Hematopoietic multipotent progenitor cell (in vitro differentiated cells): Measurements from ENCODE around the gene TEDC2. TPM values are rescaled to one million over a fixed set of nuclear protein-coding genes. Genes with fewer than 3 reads are reported as not detected.
"Not testable (repeated sequence)": the region's sequence is repeated elsewhere in the genome, so short reads cannot be mapped to it uniquely, and the experiment has no call there.

Experiments
- DNase-seq, 3 donors: peaks; one replicate each; pipeline ENCODE4 v3.0.0-alpha.2; 2011 to 2015; ENCODE audit warnings: low read depth in 2 of 3, low spot score in 2 of 3
- total RNA-seq: library from RNA; depleted of rRNA; stranded (reverse); fragments of >200 nt; gene quantifications from one replicate; pipeline ENCODE4 v1.2.3, GENCODE V29; 2012

TEDC2 gene, protein sequence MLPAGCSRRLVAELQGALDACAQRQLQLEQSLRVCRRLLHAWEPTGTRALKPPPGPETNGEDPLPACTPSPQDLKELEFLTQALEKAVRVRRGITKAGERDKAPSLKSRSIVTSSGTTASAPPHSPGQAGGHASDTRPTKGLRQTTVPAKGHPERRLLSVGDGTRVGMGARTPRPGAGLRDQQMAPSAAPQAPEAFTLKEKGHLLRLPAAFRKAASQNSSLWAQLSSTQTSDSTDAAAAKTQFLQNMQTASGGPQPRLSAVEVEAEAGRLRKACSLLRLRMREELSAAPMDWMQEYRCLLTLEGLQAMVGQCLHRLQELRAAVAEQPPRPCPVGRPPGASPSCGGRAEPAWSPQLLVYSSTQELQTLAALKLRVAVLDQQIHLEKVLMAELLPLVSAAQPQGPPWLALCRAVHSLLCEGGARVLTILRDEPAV
- total RNA-seq: 6.2 TPM

DNA sequence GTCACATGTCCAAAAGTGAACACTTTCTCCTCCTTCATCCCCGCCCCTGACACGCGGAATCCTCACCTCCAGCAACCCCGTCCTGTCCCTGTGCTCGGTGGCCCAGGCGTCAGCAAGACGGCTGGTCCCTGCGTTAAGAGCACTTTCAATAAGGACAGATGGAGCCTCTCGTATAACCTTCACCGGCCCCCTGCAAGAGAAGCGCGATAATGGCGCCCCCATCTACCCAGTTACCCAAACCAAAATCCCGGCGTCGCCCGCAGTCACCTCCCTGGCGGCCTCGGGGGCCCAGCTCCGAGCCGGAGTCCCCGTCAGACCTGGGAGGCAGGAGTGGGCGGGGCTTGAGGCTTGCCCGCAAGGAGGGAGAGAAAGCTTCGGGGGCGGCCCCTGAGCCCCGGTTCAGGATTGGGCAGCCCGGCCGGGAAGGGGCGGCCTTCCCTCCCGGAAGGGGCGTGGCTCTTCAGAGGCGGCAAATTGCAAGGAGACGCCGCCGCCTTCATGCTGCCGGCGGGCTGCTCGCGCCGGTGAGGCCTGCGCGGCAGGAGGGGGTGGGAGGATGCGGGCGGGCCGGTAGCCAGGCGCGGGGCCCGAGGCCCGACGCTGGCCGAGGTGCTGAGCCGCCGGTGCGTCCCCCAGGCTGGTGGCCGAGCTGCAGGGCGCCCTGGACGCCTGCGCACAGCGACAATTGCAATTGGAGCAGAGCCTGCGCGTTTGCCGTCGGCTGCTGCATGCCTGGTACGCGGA is at the start of gene TEDC2:
Gene TEDC2, plus strand, starts transcription at position 463 of the 744 bp plus-strand sequence. Its CDS starts 36 bp downstream, at position 499.
- DNase-seq: peak; percentile 80 to 97 (median 96)

- no peak for DNase-seq
Observed at GRCh38 chr16:2415085-2415484, 44.8 kb upstream of the TEDC2 start.

DNA sequence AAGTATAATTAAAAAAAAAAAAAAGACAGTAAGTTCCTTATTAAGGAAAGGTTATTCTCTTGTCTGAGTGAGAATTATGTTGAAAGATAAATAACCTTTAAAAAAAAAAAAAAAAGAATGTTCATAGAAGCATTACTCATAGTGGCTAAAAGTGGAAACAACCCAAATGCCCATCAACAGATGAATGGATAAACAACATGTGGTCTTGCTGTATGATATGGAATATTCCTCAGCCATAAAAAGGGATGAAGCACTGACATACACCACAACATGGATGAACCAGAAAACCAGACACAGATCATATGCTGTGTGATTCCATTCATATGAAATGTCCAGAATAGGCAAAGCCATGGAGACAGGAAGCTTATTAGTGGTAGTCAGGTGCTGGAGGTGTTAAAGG is 39.9 kb upstream of the TEDC2 start:
- DNase-seq: no peak

- DNase-seq: no peak
Observed at GRCh38 chr16:2422123-2422867, 37.6 kb upstream of the TEDC2 start.

DNA sequence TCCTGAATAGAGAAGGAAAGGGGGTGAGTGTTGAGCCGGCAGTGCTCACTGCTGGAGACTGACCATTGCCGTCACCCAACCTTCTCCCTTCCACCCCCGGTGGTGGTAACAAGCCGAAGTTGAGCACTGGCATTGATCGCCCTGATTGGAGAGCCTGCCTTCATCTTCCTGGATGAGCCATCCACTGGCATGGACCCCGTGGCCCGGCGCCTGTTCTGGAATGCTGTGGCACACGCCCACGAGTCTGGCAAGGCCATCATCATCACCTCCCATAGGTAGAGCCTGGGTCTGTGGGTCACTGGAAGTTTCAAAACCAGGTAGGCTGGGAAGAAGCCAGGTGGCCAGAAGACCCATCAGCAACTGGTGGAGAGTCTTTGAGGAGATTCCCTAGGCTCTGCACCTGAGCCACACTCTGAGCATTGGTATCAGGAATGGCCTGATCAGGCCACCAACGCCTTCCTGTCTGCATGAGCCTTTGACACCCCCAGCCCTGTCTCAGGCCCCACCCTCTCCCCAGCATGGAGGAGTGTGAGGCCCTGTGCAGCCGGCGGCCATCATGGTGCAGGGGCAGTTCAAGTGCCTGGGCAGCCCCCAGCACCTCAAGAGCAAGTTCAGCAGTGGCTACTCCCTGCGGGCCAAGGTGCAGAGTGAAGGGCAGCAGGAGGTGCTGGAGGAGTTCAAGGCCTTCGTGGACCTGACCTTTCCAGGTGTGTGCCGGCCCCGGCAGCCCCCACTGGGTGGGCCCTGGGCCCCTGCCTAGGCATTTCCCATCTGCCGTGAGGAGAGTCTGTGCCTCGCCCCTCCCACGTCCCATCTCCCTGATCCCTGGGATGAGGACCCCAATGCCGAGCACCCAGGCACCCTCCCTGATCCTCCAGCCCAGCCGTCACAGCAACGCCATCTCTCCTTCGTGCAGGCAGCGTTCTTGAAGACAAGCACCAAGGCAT is 35.6 kb upstream of the TEDC2 start:
- DNase-seq: no peak

DNA sequence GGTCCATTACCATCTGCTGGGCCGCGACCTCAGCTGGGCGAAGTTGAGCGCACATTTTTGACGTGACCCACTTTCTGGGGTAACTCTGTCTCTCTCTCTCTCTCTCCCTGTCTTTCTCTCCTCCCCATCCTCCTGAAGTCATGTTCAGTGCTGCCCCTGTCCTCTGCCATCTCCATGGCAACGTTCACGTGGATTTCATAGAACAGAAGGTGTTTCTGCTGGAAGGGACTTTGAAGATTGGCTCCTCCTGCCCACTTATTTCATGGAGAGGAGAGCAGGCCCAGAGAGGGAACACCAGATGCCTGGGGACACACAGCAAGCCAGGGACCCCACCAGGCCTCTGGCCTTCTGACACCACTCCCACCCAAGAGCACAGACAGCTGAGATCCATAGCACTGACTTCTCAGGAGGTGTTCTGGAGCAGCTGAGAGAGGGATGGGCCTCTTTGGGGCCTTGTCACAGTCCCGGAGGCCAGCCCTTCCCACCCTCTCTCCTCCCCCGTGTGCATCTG is 34.8 kb upstream of the TEDC2 start:
- no peak for DNase-seq

- no peak for DNase-seq
Observed at GRCh38 chr16:2425825-2426430, 34.0 kb upstream of the TEDC2 start.

DNA sequence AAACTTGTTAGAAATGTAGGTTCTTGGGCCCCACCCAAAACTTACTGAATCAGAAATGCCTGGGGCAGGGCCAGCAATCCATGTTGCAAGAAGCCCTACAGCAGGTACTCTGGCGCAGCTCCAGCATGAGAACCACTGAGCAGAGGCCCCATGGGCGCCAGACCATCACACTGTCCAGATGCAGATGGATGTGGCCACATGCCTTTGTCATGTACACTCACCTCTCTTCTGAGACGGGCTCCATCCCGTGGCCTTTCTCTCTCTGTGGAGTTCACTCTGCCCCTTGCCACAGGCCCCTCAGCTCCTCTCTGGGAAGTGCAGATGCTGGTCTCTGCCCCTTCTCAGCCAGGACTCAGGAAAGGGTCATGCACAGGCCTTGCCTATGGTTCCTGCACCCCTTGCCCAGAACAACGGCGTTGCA is 33.0 kb upstream of the TEDC2 start:
- no peak for DNase-seq

GRCh38 chr16:2427526-2427925 is 32.4 kb upstream of the TEDC2 start:
- DNase-seq: no peak

DNA sequence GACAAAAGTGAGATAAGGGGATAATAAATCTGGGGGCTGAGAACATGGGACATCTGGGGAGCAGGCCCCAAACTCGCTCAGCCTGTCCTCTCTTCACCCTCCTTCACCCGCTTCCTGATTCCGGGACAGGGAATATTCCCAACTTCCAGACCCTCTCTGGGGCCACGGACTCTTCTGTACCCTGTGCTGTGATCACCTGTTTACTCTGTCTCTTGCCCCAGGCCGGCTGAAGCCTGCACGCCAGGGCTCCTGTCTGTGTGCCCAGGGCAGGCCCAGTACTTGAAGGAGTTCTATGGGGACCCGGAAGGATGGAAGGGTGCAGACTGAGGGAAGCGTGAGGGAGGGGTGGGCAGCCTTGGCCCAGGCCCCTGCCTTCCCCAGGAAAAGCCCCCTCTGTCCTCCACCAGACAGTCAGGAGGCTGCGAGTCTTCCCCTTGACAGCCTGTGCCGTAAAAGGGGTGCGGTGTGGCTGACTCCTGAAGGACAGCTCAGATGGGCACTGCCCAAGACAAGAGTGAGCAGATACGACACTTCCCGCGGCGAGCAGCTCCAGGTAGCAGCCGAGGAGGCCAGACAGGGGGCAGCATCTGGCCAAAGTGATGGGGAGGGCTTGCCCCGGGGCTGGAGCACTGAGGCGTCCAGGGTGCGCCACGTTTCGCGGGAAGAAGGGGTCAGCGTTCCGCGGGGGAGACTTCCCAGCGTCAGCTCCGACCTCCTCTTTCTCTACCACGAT is 31.7 kb upstream of the TEDC2 start:
- DNase-seq: peak in 1 of 3 donors; percentile 24

DNA sequence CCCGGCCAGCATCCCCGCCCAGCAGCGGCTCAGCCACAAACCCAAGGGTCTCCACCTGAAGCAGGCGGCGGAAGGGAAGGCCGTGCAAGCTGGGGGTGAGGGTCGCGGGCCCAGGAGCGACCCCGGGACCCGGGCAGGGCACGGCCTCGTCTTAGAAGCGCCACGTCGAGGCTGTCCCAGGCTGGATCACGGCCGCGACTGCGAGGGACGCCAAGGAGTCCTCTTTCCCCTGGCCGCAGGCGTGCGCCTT is 31.2 kb upstream of the TEDC2 start:
- peak in 1 of 3 donors; percentile 35 for DNase-seq

- DNase-seq: peak; percentile 90 to 96 (median 96)
Observed at GRCh38 chr16:2429034-2429770, 30.7 kb upstream of the TEDC2 start, which contains the start of gene CCNF. Gene CCNF, plus strand, starts transcription at chr16:2429447. Its CDS starts 35 bp downstream, at chr16:2429482.

- peak in 2 of 3 donors; percentile 35 to 60 for DNase-seq
Observed at GRCh38 chr16:2429771-2430663, 29.9 kb upstream of the TEDC2 start.

DNA sequence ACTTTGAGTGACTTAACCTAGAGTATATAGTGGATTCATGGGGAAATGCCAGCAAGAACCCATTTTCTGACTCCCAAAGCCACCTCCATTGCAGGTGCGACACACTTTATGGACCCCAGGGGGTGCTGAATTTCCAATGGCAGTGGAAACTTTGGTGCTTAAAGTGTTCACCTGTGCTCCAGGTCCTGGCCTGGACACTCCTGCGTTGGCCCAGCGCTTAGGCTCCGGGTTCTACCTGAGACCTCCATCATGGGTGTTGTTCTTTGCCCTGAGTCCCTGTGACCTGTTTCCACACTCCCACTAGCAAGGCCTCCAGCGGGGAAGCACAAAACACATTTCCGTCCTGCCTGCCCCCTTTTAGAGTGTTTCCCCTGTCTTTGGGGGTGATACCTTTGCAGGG is 27.6 kb upstream of the TEDC2 start:
- peak in 1 of 3 donors; percentile 25 for DNase-seq

DNA sequence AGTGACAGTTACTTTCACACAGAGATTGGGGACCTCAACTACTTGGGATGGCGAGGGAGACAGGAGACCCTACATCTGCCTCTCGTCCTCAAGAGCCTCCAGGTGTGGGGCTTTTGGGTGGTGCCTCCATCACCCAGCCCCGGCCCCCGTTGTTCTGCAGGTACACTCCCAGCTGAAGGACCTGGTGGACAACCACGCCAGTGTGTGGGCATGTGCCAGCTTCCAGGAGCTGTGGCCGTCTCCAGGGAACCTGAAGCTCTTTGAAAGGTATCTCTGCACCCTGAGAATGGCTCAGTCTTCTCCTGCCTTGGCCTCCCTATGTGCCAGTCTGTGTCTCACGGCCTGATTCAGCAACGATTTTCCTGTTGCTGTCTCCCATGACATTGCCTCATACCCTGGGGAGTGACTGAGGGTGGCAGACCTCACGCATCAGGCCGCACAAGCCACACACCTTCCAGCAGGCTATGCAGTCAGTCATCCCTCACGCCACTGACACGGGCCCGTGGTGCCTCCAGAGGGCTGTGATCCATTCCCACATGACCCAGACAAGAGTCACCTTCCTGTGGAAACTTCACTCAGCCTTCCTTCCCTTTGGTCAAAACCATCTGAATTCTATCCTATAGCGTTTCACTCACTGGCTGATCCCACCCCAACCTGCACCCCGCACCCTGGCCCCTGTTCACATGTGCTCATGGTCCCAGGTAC is 27.0 kb upstream of the TEDC2 start:
- DNase-seq: no peak

DNA sequence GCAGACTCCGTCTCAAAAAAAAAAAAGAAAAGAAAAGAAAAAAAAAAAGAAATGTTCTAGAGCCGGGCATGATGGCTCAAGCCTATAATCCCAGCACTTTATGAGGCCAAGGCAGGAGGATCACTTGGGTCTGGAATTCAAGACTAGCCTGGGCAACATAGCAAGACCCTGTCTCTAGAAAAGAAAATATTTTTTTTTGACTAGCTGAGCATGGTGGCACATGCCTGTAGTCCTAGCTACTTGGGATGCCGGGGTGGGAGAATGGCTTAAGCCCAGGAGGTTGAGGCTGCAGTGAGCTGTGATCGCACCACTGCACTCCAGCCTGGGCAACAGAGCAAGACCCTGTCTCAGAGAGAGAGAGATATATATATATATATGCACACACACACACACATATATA is 24.7 kb upstream of the TEDC2 start:
- DNase-seq: not testable (repeated sequence)

DNA sequence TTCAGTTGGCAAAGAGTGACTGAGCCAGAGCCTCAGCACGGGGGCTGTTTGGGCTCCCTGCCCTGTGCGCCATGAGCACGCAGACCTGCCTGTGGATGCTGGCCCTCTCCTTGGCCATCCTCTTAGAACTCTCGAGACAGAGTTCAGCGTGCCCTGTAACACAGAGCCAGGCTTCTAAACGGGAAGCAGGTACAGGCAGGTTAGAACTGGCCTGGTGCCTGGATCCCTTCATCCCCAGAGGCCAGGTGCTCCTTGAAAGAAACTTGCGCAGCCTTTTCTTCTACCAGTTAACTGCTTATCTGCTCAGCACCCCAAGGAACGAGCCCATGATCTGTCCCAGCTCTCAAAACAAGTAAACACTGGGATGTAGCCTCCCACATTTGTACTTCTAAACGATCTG is 23.8 kb upstream of the TEDC2 start:
- DNase-seq: no peak
